ENCODE data around the gene TBP. TPM values are rescaled to one million over a fixed set of nuclear protein-coding genes. Genes with fewer than 3 reads are reported as not detected.
"Not testable (repeated sequence)": the region's sequence is repeated elsewhere in the genome, so short reads cannot be mapped to it uniquely, and the experiment has no call there.

The TBP gene
- total and polyA plus RNA-seq, 2 experiments from 2014 or later: 15.5 to 20.2 TPM

GRCh38 chr6:170506446-170506845 is 47.7 kb upstream of the TBP start:
- Histone ChIP-seq H3K4me1 (ENCODE audit: insufficient read depth) (no peaks in the 10 kb centered on the region), H3K27me3 (no peaks in the 10 kb centered on the region), H3K4me2 (no peak overlapping the region), H4K20me1 (ENCODE audit: insufficient read depth, poor library complexity, severe bottlenecking) (no peaks in the 10 kb centered on the region), H3K9me3 (ENCODE audit: low read depth) (no peaks in the 10 kb centered on the region), H3K9me2 (replicated peaks; ENCODE audit: insufficient read depth) (no peaks in the 10 kb centered on the region), H3K36me3 (replicated peaks; ENCODE audit: insufficient read depth, low read depth) (no peaks in the 10 kb centered on the region), H3K27ac (no peak overlapping the region), H2AFZ (no peak overlapping the region), H3K79me2 (no peaks in the 10 kb centered on the region), H3K4me3 (no peak overlapping the region)
- 84% methylated on average over 4 of the region's 4 CpGs for WGBS (ENCODE audit: low lambda C conversion rate, missing lambda C conversion rate)
- TF ChIP-seq CTCF (IDR thresholded peaks at IDR 0.05; ENCODE audit: poor library complexity) (no peak), EZH2phosphoT487 (IDR thresholded peaks at IDR 0.05; ENCODE audit: low read depth, severe bottlenecking, unreplicated experiment) (no peak), EZH2 (IDR thresholded peaks at IDR 0.05; ENCODE audit: borderline replicate concordance) (no peak)
- no peak for DNase-seq (ENCODE audit: low spot score)

DNA sequence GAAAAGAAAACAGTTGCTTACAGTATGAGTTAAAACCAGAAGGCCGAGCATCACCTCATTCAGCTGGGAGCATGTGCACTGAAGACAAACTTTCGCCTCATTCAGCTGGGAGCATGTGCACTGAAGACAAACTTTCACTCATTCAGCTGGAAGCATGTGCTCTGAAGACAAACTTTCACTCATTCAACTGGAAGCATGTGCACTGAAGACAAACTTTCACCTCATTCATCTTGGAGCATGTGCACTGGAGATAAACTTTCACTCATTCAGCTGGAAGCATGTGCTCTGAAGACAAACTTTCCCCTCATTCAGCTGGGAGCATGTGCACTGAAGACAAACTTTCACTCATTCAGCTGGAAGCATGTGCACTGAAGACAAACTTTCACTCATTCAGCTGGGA is 46.4 kb upstream of the TBP start:
- not testable (repeated sequence) for H3K27me3 ChIP-seq; H3K4me2 ChIP-seq; DNase-seq (ENCODE audit: low spot score); H3K9me3 ChIP-seq (ENCODE audit: low read depth); H3K4me1 ChIP-seq (ENCODE audit: insufficient read depth); H3K9me2 ChIP-seq (replicated peaks; ENCODE audit: insufficient read depth); H3K36me3 ChIP-seq (replicated peaks; ENCODE audit: insufficient read depth, low read depth); H3K4me3 ChIP-seq; H4K20me1 ChIP-seq (ENCODE audit: insufficient read depth, poor library complexity, severe bottlenecking); H2AFZ ChIP-seq; H3K27ac ChIP-seq; H3K79me2 ChIP-seq
- 100% methylated on average over 2 of the region's 2 CpGs for WGBS (ENCODE audit: low lambda C conversion rate, missing lambda C conversion rate)

GRCh38 chr6:170508275-170508674 is 45.9 kb upstream of the TBP start:
- H3K36me3 ChIP-seq (replicated peaks; ENCODE audit: insufficient read depth, low read depth); H3K9me3 ChIP-seq (ENCODE audit: low read depth); DNase-seq (ENCODE audit: low spot score); H3K79me2 ChIP-seq; H2AFZ ChIP-seq; H3K4me3 ChIP-seq; H3K27me3 ChIP-seq; H3K4me2 ChIP-seq; H3K4me1 ChIP-seq (ENCODE audit: insufficient read depth); H4K20me1 ChIP-seq (ENCODE audit: insufficient read depth, poor library complexity, severe bottlenecking); H3K9me2 ChIP-seq (replicated peaks; ENCODE audit: insufficient read depth); H3K27ac ChIP-seq: not testable (repeated sequence)
- WGBS (ENCODE audit: low lambda C conversion rate, missing lambda C conversion rate): 100% methylated on average over 1 of the region's 1 CpG

DNA sequence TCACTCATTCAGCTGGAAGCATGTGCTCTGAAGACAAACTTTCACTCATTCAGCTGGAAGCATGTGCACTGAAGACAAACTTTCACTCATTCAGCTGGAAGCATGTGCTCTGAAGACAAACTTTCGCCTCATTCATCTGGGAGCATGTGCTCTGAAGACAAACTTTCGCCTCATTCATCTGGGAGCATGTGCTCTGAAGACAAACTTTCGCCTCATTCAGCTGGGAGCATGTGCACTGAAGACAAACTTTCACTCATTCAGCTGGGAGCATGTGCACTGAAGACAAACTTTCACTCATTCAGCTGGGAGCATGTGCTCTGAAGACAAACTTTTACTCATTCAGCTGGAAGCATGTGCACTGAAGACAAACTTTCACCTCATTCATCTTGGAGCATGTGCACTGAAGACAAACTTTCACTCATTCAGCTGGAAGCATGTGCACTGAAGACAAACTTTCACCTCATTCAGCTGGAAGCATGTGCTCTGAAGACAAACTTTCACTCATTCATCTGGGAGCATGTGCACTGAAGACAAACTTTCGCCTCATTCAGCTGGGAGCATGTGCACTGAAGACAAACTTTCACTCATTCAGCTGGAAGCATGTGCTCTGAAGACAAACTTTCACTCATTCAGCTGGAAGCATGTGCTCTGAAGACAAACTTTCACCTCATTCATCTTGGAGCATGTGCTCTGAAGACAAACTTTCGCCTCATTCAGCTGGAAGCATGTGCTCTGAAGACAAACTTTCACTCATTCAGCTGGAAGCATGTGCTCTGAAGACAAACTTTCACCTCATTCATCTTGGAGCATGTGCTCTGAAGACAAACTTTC is 45.1 kb upstream of the TBP start:
- H3K4me1 ChIP-seq (ENCODE audit: insufficient read depth); H2AFZ ChIP-seq; DNase-seq (ENCODE audit: low spot score); H3K27me3 ChIP-seq; H3K4me3 ChIP-seq; H3K9me3 ChIP-seq (ENCODE audit: low read depth); H4K20me1 ChIP-seq (ENCODE audit: insufficient read depth, poor library complexity, severe bottlenecking); H3K4me2 ChIP-seq; H3K27ac ChIP-seq; H3K9me2 ChIP-seq (replicated peaks; ENCODE audit: insufficient read depth); H3K79me2 ChIP-seq; H3K36me3 ChIP-seq (replicated peaks; ENCODE audit: insufficient read depth, low read depth): not testable (repeated sequence)
- WGBS (ENCODE audit: low lambda C conversion rate, missing lambda C conversion rate): 95% methylated on average over 5 of the region's 5 CpGs

DNA sequence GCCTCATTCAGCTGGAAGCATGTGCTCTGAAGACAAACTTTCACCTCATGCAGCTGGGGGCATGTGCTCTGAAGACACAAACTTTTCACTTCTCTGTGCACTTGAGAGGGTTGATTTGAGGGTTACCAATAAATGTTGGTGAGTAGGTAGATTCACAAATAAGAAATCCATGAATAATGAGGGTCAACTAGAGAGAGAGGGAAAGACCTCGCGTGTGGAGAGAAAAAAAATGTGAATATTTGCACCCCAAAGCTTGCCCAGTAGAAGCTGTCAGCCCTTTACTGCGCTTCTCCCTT is 44.5 kb upstream of the TBP start:
- Histone ChIP-seq H3K27ac (no peak overlapping the region), H2AFZ (no peak overlapping the region), H3K9me3 (ENCODE audit: low read depth) (no peaks in the 10 kb centered on the region), H3K27me3 (no peaks in the 10 kb centered on the region), H3K4me3 (no peak overlapping the region), H4K20me1 (ENCODE audit: insufficient read depth, poor library complexity, severe bottlenecking) (no peaks in the 10 kb centered on the region), H3K36me3 (replicated peaks; ENCODE audit: insufficient read depth, low read depth) (no peaks in the 10 kb centered on the region), H3K4me1 (ENCODE audit: insufficient read depth) (no peaks in the 10 kb centered on the region), H3K9me2 (replicated peaks; ENCODE audit: insufficient read depth) (no peaks in the 10 kb centered on the region), H3K79me2 (no peaks in the 10 kb centered on the region), H3K4me2 (no peak overlapping the region)
- DNase-seq (ENCODE audit: low spot score): no peak
- TF ChIP-seq CTCF (IDR thresholded peaks at IDR 0.05; ENCODE audit: poor library complexity): no peak
- TF ChIP-seq EZH2phosphoT487 (IDR thresholded peaks at IDR 0.05; ENCODE audit: low read depth, severe bottlenecking, unreplicated experiment): no peak
- no peak for TF ChIP-seq EZH2 (IDR thresholded peaks at IDR 0.05; ENCODE audit: borderline replicate concordance)
- 92% methylated on average over 3 of the region's 3 CpGs for WGBS (ENCODE audit: low lambda C conversion rate, missing lambda C conversion rate)

Data from hepatocyte (in vitro differentiated cells).